ENCODE data around the gene RSAD2. TPM values are rescaled to one million over a fixed set of nuclear protein-coding genes. Genes with fewer than 3 reads are reported as not detected.

RSAD2 gene
- total and polyA plus RNA-seq, 4 donors: 2.1 to 13.9 (median 4.8) TPM

GRCh38 chr2:6922201-6922656 lies 44.7 kb downstream of the RSAD2 start:
- Histone ChIP-seq H3K4me1 (ENCODE audit: control insufficient read depth, insufficient read depth, low read length) (peaks cover 62% of the 10 kb centered on the region), H3K9me3 (ENCODE audit: control insufficient read depth, insufficient read depth, low read length) (no peaks in the 10 kb centered on the region), H3K36me3 (ENCODE audit: control insufficient read depth, insufficient read depth, low read length) (peaks cover 6% of the 10 kb centered on the region), H3K27ac (ENCODE audit: low read depth, low read length) (no peak overlapping the region), H3K27me3 (ENCODE audit: control insufficient read depth, insufficient read depth, low read length) (no peaks in the 10 kb centered on the region), H3K4me3 (ENCODE audit: low read depth, low read length) (no peak overlapping the region)
- no peak for DNase-seq (ENCODE audit: low read depth in 4 of 6, low spot score in 6 of 6)
- WGBS (ENCODE audit: insufficient coverage): 70% methylated on average over 4 of the region's 8 CpGs

- WGBS (ENCODE audit: insufficient coverage): 56% methylated on average over 10 of the region's 10 CpGs
- Histone ChIP-seq H3K4me3 (ENCODE audit: low read depth, low read length) (no peak overlapping the region), H3K4me1 (ENCODE audit: control insufficient read depth, insufficient read depth, low read length) (peaks cover 64% of the 10 kb centered on the region), H3K27me3 (ENCODE audit: control insufficient read depth, insufficient read depth, low read length) (no peaks in the 10 kb centered on the region), H3K36me3 (ENCODE audit: control insufficient read depth, insufficient read depth, low read length) (peaks cover 8% of the 10 kb centered on the region), H3K9me3 (ENCODE audit: control insufficient read depth, insufficient read depth, low read length) (no peaks in the 10 kb centered on the region), H3K27ac (ENCODE audit: low read depth, low read length) (no peak overlapping the region)
- peak in 2 of 6 donors; percentile 49 to 63 for DNase-seq (ENCODE audit: low read depth in 4 of 6, low spot score in 6 of 6)
Measured at GRCh38 chr2:6923319-6923718, 45.7 kb downstream of the RSAD2 start.

DNA sequence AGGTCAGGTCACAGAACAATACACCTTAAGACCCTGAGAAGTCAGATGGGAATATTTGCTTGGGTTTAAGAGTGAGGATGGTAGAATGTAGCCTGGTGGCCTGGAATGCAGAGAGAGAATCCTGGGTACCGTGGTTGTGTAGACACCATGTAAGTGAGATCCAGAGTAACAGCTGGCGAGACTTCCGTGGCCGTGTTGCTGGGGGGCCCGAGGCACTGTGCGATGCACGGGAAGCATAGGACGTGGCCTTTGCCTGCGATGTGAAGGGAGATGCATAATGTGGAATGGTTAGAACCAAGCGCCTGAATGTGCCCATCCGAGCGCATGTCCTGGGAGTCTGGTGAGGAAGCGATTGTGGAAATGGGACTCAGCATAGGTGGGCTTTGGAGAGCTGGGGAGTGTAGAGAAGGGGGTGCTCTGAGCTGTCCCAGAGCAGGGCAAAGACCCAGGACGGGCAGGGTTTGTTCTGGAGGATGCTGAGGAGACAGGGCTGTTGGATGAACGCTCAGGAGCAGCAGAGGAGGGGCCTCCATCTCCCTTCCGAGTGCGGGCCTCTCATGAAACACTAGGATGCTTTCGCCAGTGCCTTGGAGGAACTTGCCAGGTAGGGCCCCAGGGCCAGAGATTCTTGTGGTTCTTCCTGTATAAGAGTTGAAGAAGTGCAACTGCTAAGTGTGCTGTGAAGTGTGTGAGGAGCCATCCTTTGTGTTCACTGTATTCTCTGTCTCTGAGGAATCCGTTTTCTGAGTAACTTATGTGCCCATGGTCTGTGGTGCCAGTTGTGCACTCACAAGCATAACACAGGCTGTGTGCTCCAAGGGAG lies 46.7 kb downstream of the RSAD2 start:
- peaks cover 62% of the 10 kb centered on the region for H3K4me1 ChIP-seq (ENCODE audit: control insufficient read depth, insufficient read depth, low read length)
- H3K4me3 ChIP-seq (ENCODE audit: low read depth, low read length): no peak overlapping the region
- 87% methylated on average over 19 of the region's 19 CpGs for WGBS (ENCODE audit: insufficient coverage)
- H3K27me3 ChIP-seq (ENCODE audit: control insufficient read depth, insufficient read depth, low read length): no peaks in the 10 kb centered on the region
- H3K27ac ChIP-seq (ENCODE audit: low read depth, low read length): no peak overlapping the region
- DNase-seq (ENCODE audit: low read depth in 4 of 6, low spot score in 6 of 6): no peak
- H3K9me3 ChIP-seq (ENCODE audit: control insufficient read depth, insufficient read depth, low read length): no peaks in the 10 kb centered on the region
- peaks cover 11% of the 10 kb centered on the region for H3K36me3 ChIP-seq (ENCODE audit: control insufficient read depth, insufficient read depth, low read length)

GRCh38 chr2:6924924-6925409 lies 47.4 kb downstream of the RSAD2 start:
- H3K36me3 ChIP-seq (ENCODE audit: control insufficient read depth, insufficient read depth, low read length): peaks cover 11% of the 10 kb centered on the region
- no peaks in the 10 kb centered on the region for H3K27me3 ChIP-seq (ENCODE audit: control insufficient read depth, insufficient read depth, low read length)
- H3K9me3 ChIP-seq (ENCODE audit: control insufficient read depth, insufficient read depth, low read length): no peaks in the 10 kb centered on the region
- H3K27ac ChIP-seq (ENCODE audit: low read depth, low read length): no peak overlapping the region
- peaks cover 59% of the 10 kb centered on the region for H3K4me1 ChIP-seq (ENCODE audit: control insufficient read depth, insufficient read depth, low read length)
- no peak for DNase-seq (ENCODE audit: low read depth in 4 of 6, low spot score in 6 of 6)
- 73% methylated on average over 6 of the region's 7 CpGs for WGBS (ENCODE audit: insufficient coverage)
- no peak overlapping the region for H3K4me3 ChIP-seq (ENCODE audit: low read depth, low read length)

GRCh38 chr2:6926071-6926732 lies 48.6 kb downstream of the RSAD2 start:
- Histone ChIP-seq H3K27me3 (ENCODE audit: control insufficient read depth, insufficient read depth, low read length) (no peaks in the 10 kb centered on the region), H3K4me1 (ENCODE audit: control insufficient read depth, insufficient read depth, low read length) (peaks cover 55% of the 10 kb centered on the region), H3K9me3 (ENCODE audit: control insufficient read depth, insufficient read depth, low read length) (no peaks in the 10 kb centered on the region), H3K36me3 (ENCODE audit: control insufficient read depth, insufficient read depth, low read length) (peaks cover 11% of the 10 kb centered on the region), H3K27ac (ENCODE audit: low read depth, low read length) (no peak overlapping the region), H3K4me3 (ENCODE audit: low read depth, low read length) (no peak overlapping the region)
- WGBS (ENCODE audit: insufficient coverage): 62% methylated on average over 10 of the region's 14 CpGs
- DNase-seq (ENCODE audit: low read depth in 4 of 6, low spot score in 6 of 6): no peak

DNA sequence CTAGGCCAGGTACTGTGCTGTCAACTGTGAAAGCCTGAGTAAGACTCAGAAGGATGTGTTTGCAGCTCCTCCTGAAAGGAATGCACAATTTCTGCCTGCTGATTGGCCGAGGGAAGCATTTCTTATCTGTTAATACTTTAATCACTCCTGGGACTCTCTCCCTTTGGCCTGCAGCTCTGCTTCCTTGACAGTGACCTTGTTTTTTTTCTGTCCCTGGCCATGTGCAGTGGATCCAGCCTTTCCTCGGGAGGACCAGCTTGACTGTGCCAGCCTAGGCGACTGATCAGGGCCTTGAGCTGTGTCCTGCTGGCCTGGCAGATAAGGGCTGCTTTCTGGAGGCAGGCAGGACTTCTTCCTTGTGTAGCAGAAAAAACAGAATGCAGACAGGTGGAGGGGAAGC lies 49.6 kb downstream of the RSAD2 start:
- Histone ChIP-seq H3K4me3 (ENCODE audit: low read depth, low read length) (no peak overlapping the region), H3K9me3 (ENCODE audit: control insufficient read depth, insufficient read depth, low read length) (no peaks in the 10 kb centered on the region), H3K4me1 (ENCODE audit: control insufficient read depth, insufficient read depth, low read length) (peaks cover 45% of the 10 kb centered on the region), H3K27me3 (ENCODE audit: control insufficient read depth, insufficient read depth, low read length) (no peaks in the 10 kb centered on the region), H3K27ac (ENCODE audit: low read depth, low read length) (no peak overlapping the region), H3K36me3 (ENCODE audit: control insufficient read depth, insufficient read depth, low read length) (peaks cover 11% of the 10 kb centered on the region)
- DNase-seq (ENCODE audit: low read depth in 4 of 6, low spot score in 6 of 6): no peak
- 33% methylated on average over 3 of the region's 3 CpGs for WGBS (ENCODE audit: insufficient coverage)

DNA sequence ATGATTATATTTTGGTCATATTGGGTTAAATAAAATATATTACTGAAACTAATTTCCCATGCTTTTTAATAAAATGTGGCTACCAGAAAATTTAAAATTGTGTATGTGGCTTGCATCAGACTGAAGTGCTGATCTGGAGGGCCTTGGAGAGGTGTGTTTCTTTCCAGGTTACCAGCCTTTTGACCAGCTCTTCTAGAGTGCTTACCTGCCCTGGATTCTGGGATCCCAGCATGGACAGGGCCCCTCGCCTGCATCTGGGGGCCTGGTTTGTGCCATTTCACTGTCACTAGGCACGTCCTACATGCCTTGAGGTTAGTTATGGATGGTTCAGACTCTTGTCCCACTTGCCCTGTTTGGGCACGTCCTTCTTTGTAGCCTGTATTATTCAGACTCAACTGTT lies 50.2 kb downstream of the RSAD2 start:
- Histone ChIP-seq H3K27ac (ENCODE audit: low read depth, low read length) (no peak overlapping the region), H3K4me1 (ENCODE audit: control insufficient read depth, insufficient read depth, low read length) (peaks cover 44% of the 10 kb centered on the region)

DNA sequence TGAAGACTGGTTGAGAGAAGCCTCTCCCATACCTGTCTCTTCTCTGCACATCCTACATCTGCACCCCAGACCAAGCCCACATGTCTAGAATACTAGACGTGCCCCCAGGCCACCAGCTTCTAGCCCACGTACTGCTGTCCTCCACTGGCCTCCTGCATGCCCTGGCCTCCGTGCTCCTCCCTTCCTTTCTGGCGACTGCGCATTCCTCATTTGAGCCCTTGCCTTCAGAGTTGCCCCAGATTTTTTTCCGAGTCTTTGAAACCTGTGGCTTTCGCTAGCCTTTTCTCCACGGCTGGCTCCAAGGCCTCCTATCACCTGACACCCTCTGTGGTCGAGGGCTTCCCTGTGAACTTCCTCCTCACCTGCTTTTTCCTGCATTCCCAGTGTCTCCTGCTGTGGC lies 50.9 kb downstream of the RSAD2 start:
- Histone ChIP-seq H3K36me3 (ENCODE audit: control insufficient read depth, insufficient read depth, low read length) (peaks cover 9% of the 10 kb centered on the region), H3K4me1 (ENCODE audit: control insufficient read depth, insufficient read depth, low read length) (peaks cover 38% of the 10 kb centered on the region), H3K27ac (ENCODE audit: low read depth, low read length) (no peak overlapping the region), H3K9me3 (ENCODE audit: control insufficient read depth, insufficient read depth, low read length) (no peaks in the 10 kb centered on the region), H3K4me3 (ENCODE audit: low read depth, low read length) (no peak overlapping the region), H3K27me3 (ENCODE audit: control insufficient read depth, insufficient read depth, low read length) (no peaks in the 10 kb centered on the region)
- WGBS (ENCODE audit: insufficient coverage): 83% methylated on average over 9 of the region's 9 CpGs
- no peak for DNase-seq (ENCODE audit: low read depth in 4 of 6, low spot score in 6 of 6)

More for the DNA sequence above, 50.2 kb downstream of the RSAD2 start:
- H3K9me3 ChIP-seq (ENCODE audit: control insufficient read depth, insufficient read depth, low read length): no peaks in the 10 kb centered on the region
- H3K27me3 ChIP-seq (ENCODE audit: control insufficient read depth, insufficient read depth, low read length): no peaks in the 10 kb centered on the region
- H3K4me3 ChIP-seq (ENCODE audit: low read depth, low read length): no peak overlapping the region
- 100% methylated on average over 1 of the region's 3 CpGs for whole genome bisulfite sequencing (ENCODE audit: insufficient coverage)
- DNase-seq (ENCODE audit: low read depth in 4 of 6, low spot score in 6 of 6): no peak
- peaks cover 11% of the 10 kb centered on the region for H3K36me3 ChIP-seq (ENCODE audit: control insufficient read depth, insufficient read depth, low read length)

DNA sequence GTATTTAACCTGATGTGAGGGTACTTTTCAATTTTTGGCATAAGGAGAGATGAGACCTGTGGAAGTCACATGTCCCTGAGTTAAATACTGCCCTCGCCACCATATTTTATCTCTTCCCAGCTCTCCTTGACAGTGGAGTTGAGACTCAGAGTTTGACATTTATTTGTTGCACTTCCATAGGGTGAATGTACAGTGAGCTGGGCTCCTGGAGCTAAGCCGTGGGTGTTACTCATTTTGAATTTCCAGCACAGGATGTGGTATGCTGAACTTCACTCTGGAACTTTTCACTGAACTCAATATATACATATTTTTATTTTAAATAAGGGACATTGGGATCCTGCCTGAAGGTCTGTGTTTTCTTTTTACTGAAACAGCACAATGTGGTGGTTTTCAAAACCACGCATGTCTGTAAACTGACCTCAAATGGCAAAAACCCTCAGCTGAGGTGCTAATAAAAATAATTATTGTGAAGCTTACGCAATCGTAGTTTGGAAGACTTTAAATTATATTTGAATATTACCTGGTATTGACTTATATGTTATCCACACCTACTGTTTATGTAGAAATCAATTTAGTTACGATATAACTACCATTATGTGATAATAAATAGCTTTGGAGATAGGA lies 51.7 kb downstream of the RSAD2 start:
- Histone ChIP-seq H3K4me3 (ENCODE audit: low read depth, low read length) (no peak overlapping the region), H3K27me3 (ENCODE audit: control insufficient read depth, insufficient read depth, low read length) (no peaks in the 10 kb centered on the region), H3K9me3 (ENCODE audit: control insufficient read depth, insufficient read depth, low read length) (no peaks in the 10 kb centered on the region), H3K36me3 (ENCODE audit: control insufficient read depth, insufficient read depth, low read length) (peaks cover 4% of the 10 kb centered on the region), H3K27ac (ENCODE audit: low read depth, low read length) (no peak overlapping the region), H3K4me1 (ENCODE audit: control insufficient read depth, insufficient read depth, low read length) (peaks cover 32% of the 10 kb centered on the region)
- WGBS (ENCODE audit: insufficient coverage): no CpG with 5 or more reads among the region's 6 CpGs
- no peak for DNase-seq (ENCODE audit: low read depth in 4 of 6, low spot score in 6 of 6)
